Cardiac atrium fibroblast (primary cell): ENCODE data around the gene THAP5. TPM values are rescaled to one million over a fixed set of nuclear protein-coding genes. Genes with fewer than 3 reads are reported as not detected.

Experiments
- total RNA-seq: library from RNA; depleted of rRNA; stranded (reverse); fragments of >200 nt; gene quantifications from 2 replicates; pipeline ENCODE4 v1.2.3, GENCODE V29; 2015

THAP5 gene, protein sequence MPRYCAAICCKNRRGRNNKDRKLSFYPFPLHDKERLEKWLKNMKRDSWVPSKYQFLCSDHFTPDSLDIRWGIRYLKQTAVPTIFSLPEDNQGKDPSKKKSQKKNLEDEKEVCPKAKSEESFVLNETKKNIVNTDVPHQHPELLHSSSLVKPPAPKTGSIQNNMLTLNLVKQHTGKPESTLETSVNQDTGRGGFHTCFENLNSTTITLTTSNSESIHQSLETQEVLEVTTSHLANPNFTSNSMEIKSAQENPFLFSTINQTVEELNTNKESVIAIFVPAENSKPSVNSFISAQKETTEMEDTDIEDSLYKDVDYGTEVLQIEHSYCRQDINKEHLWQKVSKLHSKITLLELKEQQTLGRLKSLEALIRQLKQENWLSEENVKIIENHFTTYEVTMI
- total RNA-seq: 13.4 and 19.9 TPM in 2 replicates

DNA sequence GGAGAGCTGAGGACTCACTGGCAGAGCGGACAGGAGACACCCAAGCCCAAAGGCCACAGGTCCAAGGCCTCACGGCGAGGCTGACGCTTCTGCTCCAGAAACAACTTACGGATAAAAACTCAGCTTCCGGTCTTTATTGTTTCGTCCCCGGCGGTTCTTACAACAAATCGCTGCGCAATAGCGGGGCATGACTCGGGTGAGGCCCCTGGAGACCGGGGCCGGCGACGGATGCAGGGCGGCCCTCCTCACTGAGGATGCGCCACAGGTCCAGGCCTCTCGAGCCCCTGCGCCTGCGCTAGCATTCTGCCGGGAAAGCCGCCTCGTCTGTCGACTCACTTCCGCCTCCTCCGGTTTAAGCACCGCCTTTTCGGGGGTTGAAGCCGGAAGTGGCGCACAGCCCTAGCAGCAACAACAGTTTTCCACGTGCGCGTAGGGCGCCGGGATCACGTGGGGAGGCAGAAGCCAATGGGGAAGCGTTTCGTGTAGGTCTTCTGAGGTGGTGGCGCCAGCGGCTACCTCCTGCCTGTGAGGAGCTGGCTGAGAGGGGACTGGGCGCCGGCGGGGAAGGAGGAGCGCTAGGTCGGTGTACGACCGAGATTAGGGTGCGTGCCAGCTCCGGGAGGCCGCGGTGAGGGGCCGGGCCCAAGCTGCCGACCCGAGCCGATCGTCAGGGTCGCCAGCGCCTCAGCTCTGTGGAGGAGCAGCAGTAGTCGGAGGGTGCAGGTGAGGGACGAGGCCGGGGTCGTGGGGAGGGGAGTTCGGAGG is at the start of gene THAP5, which contains the start of gene DNAJB9:
TSS of gene THAP5 (minus strand) at position 326 of the 765 bp plus-strand sequence. CDS start at position 189, 137 bp downstream.
TSS of gene DNAJB9 (plus strand) at position 494 of the 765 bp plus-strand sequence. CDS start 1,853 bp downstream, outside the sequence.

DNA sequence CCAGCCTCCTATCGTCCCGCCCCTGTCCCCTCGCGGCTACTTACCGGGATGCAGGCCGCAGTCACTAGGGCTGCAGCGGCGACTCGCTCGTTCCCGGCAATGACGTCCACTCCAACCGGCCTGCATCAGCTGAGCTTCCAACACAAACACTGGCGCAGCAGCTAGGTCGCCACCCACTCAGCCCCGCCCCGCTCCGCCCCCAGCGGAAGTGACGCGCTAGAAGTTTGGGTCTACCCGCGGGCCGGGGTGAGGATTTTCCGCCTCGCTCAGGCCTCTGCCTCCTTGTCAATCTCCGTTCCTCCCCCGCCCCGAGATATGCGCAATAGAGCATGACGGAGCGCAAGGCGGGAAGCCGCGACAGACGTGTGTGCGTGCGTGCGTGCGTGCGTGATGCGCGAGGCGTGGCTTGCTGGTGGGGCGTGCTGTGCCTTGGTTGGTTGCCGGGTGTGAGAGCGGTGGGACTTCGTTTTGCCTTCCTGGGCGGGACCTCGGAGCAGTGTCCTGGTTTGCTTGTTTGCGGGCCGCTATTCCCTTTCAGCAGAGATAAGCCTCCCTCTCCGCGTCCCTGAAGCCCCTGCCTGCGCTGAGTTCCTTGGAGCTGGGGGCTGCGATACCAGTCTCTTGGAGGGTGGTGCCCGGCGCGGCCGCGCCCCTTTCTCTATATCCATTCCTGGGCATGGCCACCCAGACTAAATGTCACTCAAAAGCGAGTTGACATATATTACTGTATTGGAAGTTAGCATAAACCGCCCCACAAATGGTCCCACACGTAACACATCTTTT is 43.3 kb downstream of the THAP5 start, which contains the start of gene PNPLA8:
TSS of gene PNPLA8 (minus strand) at position 151 of the 783 bp plus-strand sequence. CDS start 10,644 bp downstream, outside the sequence.

Other genes with a start within 250 kb of the THAP5 start
- gene NRCAM, start 113.3 kb downstream of the THAP5 start, total RNA-seq: 27.4 and 67.4 TPM in 2 replicates
- 25.1 and 30.8 TPM in 2 replicates for gene PNPLA8, start 43.6 kb downstream of the THAP5 start, total RNA-seq
- 22.6 and 31.4 TPM in 2 replicates for gene DNAJB9, start 168 bp upstream of the THAP5 start, total RNA-seq